A172 (cell line): ENCODE data around the gene KIFBP. TPM values are rescaled to one million over a fixed set of nuclear protein-coding genes. Genes with fewer than 3 reads are reported as not detected.

Experiments used
- DNase-seq: peaks from one replicate; pipeline ENCODE4 v3.0.0-alpha.2; 2015; ENCODE audit warnings: low spot score
- total RNA-seq: library from RNA; depleted of rRNA; stranded (reverse); fragments of >200 nt; shearing (Covaris generic); gene quantifications from 2 replicates; pipeline ENCODE4 v1.2.3, GENCODE V29; 2014; rRNA removed

Gene KIFBP
- total RNA-seq, 1 experiment from 2014 or later = 127 TPM

DNA sequence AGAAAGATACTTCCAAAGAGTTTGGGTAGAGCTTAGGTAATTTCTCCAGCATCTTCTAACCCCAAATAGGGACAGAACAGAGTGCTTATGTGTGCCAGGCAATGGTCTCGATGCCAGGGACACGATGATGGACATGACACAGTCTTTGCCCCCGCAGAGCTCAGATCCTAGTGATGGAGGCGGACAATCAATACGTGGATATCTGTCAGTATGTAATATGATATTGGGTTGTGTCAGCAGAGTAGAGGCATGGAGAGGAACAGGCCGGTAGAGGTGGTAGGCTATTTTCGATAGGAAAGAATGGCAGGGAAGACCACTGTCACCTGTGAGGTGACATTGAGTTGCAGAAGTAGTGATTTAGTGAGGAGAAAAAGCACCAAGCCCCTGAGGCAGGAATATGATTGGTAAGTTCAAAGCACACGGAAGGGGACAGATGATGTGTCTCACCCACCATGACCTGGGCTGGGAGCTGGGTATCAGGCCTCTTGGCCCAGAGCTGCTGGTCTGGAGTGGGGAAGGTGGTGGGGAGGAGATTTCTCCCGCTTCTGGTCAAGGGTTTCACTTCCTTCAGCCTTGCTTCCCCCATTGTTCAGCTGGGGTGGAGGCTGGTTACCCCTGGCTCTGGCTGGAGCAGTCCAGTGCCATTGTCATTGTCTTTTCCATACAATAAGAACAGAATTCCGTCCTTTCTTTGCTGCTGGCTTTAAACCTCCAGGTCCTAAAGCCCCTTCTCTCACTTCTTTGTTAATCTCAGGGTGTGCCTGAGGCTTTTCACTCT, 63.3 kb downstream of the KIFBP start:
- no peak for DNase-seq

DNA sequence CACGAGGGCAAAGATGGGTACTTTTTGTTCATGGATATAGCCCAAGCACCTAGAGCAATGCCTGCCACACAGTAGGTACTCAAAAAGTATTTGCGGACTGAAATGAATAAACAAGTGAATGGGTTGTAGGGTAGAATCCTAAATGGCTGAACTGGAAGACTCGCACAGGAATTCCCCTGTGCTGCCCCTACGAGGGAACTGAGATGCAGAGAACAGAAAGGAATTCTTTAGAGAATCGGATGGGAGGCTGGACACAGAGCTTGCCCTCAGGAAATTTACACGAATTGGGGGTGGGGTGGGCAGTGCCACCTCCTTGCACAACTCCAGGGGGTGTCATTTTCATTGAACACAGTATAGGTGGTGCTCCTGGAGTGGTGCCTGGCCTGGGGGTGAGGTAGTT, 64.1 kb downstream of the KIFBP start:
- DNase-seq = no peak

DNA sequence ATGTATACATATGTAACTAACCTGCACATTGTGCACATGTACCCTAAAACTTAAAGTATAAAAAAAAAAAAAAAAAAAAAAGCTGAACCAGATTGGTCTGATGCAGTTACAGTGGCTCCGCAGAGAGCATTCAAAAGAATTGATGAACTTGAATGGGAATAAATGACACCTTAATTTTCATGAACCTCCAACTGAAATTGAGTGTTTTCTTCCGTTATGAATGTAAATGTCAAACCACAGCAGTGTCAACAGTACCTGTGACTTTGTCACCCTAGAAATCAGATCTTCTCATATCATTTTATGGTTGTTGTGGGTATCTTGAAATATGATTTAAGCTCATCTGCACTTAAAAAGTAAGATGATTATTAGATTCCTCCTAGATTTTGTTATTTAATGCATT, 66.6 kb downstream of the KIFBP start:
- DNase-seq = no peak

DNA sequence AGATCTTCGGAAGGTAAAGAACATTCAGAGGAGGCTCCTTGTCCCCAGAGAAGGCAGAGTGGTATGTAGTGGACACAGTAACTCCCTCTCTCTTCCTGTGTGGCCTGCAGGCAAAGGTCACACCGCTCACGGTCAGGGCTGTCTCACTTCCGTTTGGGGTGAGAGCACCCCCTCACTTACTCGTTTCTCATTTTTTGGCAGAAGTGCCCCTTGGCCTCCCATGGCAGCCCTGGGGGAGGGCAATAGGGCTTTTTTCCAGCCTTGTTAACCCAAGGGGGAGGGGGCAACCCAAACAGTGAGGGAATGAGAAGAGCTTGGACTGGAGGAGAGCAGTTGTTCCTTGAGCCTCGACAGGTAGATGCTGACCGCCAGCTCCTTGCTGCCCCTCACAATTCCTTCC, 67.5 kb downstream of the KIFBP start:
- no peak for DNase-seq

DNA sequence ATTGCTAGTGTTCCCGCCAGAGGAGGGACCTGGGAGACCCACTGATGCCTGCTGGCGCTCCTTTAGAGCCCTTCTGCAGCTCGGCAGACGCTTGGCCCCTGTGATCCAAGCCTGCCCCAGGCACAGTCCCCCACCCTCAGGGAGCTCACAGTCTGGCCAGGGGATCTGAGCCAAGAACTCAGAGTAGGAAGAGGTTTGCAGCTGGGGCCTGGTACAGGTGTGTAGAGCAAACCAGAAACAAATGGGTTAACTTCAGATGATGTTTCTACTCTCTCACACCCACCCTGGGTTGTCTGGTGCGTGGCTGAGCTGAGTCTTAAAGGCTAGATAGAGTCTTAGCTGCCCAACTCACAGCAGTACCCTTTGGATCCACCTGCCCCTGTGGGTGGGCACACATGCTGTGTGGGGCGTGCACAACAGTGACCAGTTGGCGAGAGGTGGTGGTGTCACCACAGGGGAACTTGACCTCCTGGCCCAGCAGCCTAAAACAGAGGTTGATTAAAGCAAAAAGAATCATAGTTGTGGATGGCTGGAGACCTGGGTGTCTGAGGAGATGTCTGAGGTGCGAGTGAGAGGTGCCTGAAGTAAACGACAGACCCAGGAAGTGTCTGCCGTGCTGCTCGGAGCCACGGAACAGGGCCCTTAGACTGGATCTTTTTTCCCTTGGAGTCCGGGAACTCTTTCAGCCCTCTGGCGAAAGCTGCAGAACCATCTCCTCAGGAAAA, 68.1 kb downstream of the KIFBP start:
- DNase-seq = no peak

DNA sequence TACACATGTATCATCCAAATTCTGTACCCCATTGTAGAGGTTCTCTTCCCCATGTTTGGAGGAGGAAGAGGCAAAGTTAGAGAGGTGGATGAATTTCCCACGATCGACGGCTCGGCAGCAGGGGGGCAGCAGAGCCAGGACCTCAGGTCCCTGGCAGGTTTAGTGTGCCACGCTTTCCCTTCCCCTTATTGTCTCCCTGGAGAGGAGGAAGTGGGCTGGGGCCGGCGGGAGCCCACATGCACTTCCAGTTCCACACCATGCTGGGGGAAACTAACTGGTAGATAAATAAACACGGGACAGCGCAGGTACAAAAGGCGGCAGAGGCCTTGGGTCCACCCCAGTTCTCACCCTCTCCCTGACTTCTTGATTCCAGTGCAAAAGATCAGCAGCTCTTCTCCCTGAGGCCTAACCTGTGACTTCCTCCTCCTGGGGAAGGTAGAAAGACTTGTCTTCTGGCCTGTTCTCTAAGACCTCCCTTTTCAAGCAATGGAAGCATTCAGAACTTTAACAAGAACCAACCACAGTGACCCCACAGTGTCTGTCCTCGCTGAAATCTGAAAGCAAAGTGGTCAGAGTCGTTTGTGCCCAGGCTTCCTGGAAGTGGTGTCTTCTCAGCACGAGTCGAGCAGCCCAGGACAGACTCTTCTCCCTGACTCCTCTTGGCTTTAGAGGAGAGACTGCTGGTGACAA, 68.8 kb downstream of the KIFBP start:
- DNase-seq = no peak

DNA sequence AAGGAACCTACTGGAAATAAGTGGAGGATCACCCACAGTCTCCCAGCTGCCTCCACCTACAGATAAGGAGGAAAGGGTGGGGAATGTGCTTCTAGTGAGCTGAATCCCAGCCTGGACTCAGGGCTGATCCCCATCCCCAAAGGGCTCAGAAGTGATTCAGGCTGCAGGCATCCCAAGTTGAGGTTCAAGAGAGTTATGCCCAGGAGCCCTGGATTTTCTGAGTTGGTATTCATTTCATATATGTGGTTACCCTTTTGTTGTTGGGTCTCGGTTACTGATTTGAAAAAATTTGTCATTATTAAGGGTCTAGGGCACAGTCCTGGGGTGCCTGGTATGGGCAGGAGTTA, 69.3 kb downstream of the KIFBP start:
- DNase-seq = peak; percentile 61

DNA sequence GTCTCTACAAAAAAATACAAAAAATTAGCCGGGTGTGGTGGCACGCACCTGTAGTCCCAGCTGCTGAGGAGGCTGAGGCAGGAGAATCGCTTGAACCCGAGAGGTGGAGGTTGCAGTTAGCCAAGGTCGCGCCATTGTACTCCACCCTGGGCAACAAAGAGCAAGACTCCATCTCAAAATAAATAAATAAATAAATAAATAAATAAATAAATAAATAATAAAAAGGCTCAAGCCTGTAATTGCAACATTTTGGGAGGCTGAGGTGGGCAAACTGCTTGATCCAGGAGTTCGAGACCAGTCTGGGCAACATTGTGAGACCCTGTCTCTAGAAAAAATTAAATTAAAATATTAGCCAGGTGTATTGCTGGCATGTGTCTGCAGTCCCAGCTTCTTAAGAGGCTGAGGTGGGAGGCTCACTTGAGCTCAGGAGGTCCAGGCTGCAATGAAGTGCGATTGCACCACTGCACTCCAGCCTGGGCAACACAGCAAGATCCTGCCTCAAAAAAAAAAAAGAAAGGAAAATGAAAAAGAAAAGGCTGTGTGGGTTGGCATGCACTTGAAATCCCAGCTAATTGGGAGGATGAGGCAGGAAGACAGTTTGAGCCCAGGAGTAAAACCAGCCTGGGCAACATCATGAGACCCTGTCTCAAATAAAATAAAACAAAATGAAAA, 71.7 kb downstream of the KIFBP start:
- DNase-seq = no peak

DNA sequence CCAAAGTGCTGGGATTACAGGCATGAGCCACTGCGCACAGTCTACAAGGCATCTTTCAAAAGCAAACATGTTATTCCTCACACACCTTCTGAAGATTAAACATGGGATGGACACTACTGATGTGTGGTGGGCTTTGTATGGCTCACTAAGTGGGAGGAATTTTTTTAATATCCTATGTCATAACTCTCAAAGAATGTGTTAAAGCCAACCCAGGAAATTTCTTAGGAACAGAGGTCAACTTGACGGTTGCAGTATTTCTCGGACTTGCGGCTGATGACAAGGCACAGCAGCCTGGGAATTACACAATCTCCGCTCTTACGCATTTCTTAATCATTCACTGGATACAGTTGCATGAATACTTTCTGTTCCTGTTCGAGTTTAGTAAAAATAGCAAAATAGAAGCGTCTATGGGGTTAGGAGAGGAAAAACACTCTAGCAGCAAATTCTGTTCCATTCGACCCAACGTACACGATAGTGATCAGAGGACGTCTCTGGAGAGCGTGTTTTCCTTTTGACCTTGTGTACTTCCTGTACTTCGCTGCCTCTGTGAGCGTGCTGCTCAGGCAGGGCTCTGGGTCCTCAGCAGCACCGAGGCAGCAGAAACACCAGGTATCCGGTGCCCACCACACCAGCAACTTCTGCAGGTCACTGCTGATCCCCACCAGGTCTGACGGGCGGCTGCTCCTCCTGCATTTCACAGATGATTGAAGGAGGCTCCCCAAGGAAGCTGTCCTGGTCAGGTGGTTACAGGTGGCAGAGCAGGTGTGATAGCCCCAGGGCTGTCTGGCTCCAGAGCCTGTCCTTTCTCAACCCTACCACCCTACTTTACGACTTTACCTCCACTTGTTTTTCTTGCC, 72.9 kb downstream of the KIFBP start:
- peak; percentile 95 for DNase-seq

DNA sequence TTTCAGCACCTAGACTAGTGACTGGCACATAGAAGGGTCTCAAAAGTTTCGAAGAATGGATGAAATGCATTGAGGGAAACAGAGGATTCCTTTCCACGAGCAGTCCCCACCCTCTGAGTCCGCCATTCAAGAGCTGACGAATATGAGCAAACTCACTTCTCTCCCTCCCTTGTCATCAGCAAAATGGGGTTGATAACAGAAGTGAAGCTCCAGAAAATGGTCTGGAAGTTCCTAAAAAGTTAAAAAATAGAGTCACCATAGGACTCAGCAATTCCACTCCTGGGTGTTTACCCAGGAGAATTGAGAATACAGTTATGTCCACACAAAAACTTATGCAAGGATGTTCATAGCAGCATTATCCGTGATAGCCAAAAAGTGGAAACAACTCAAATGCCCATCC, 74.3 kb downstream of the KIFBP start:
- DNase-seq = no peak

DNA sequence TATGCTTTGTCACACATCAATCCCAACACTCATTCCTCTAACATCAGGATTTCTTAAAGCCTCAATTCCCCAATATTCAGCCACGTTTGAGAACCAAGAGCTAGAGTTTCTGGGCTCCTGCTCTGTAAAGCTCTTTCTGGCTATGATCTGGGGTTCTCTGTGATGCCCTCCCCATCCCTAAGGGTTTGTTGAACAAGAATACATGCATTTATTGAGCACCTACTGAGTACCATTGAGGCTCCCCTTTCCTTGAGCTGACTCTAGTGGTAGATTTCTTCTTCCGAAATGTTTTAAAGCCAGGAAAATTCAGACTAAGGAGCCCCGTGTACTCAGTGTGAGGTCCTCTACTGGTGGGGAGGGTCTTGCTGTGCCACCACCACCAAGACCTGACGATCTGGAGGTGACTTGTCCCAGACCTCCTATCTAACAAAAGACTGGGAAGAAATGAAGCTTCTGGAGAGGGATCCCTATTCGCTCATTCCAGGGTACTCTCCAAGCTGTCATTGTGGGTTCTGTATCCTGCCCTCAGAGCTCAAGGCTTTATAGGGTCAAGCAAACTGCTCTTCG, 76.2 kb downstream of the KIFBP start:
- no peak for DNase-seq

DNA sequence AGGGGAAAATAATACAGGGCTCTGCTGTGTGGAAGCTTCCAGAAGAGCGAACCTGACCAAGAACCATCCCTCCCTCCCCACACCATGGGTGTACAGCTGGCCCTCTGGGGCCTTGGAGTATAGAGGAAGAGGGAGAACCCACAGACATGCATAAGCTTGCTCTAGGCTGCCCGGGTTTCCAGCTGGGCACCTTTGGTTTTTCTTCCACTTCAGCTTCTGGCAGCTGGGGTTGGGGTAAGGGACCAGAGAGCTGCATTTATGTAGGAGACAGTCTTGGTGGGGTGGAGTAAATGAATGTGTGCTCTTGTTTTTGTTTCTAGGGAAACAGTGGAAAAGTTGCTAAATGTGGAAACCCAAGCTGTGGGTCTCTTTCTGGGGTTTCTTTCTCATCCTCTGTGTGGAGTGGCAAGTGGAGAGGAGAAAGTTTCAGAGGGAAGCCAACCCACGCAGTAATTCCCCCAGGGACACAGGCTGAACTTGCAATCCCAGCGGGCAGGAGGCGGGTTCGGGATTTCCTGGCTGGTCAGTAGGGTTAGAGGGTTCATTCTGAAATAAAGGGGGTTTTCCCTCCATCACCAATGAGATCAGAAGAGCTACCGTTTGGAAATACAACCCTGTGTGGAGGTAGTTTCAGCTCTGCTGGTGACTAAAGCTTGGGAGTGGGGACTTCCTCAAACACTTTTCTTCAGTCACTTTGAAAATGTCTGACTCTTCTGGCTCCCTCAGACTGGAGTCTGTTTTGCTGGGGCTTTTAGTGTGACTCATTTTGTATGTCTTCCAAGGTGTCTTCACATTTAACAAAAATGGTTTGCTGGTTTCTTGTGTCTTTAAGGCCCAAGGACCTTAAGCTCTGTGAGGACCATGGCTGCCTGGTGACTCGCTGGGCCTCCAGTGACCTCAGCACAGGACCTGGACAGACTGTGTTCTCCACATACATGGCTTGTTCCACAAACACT, 77.1 kb downstream of the KIFBP start:
- DNase-seq = peak; percentile 53

Other genes starting within 250 kb of the KIFBP start
- gene STOX1, start 161.3 kb upstream of the KIFBP start, total RNA-seq = 0.96 and 2.3 TPM in 2 replicates
- gene DDX50, start 87.5 kb upstream of the KIFBP start, total RNA-seq = 74.6 and 80.8 TPM in 2 replicates
- 112 and 143 TPM in 2 replicates for gene DDX21, start 32.6 kb upstream of the KIFBP start, total RNA-seq
- 125 and 182 TPM in 2 replicates for gene SRGN, start 99.3 kb downstream of the KIFBP start, total RNA-seq
- gene VPS26A, start 135.4 kb downstream of the KIFBP start, total RNA-seq = 46.3 and 46.6 TPM in 2 replicates
- 60.9 and 72.7 TPM in 2 replicates for gene SUPV3L1, start 191.4 kb downstream of the KIFBP start, total RNA-seq
- gene HKDC1, start 231.5 kb downstream of the KIFBP start, total RNA-seq = 22.7 and 35.3 TPM in 2 replicates